Neuronal stem cell (in vitro differentiated cells): ENCODE data around the gene TPSAB1.
A peak's percentile ranks its signal among the peaks of the same experiment; 100 is the strongest.

Source experiments
- DNase-seq: peaks from one replicate; pipeline ENCODE4 v3.0.0-alpha.2; 2013; ENCODE audit warnings: low spot score
- H2AFZ ChIP-seq: one replicate; pipeline ENCODE4 v1.6.1; 2013; ENCODE audit warnings: mild to moderate bottlenecking, low read length, inconsistent platforms
- H2AK5ac ChIP-seq: 2 replicates; pipeline ENCODE4 v1.6.1; 2013; ENCODE audit warnings: low read depth, mild to moderate bottlenecking, inconsistent platforms, low read length, moderate library complexity, mixed read lengths
- H2BK120ac ChIP-seq: 2 replicates; pipeline ENCODE4 v1.6.1; 2013; ENCODE audit warnings: low read depth, mild to moderate bottlenecking, inconsistent platforms, low read length, moderate library complexity, mixed read lengths
- H2BK12ac ChIP-seq: one replicate; pipeline ENCODE4 v1.6.1; 2013; ENCODE audit warnings: low read length, inconsistent platforms
- H2BK15ac ChIP-seq: 2 replicates; pipeline ENCODE4 v1.6.1; 2013; ENCODE audit warnings: mild to moderate bottlenecking, low read length, inconsistent platforms, mixed read lengths
- H2BK5ac ChIP-seq: one replicate; pipeline ENCODE4 v1.6.1; 2013; ENCODE audit warnings: inconsistent platforms, mild to moderate bottlenecking, low read length, moderate library complexity
- H3K14ac ChIP-seq: one replicate; pipeline ENCODE4 v1.6.1; 2013; ENCODE audit warnings: low read length, inconsistent platforms
- H3K18ac ChIP-seq: 2 replicates; pipeline ENCODE4 v1.6.1; 2013; ENCODE audit warnings: low read length, inconsistent platforms
- H3K23ac ChIP-seq: 2 replicates; pipeline ENCODE4 v1.6.1; 2013; ENCODE audit warnings: low read depth, mild to moderate bottlenecking, mixed read lengths, low read length, inconsistent platforms; ENCODE audit not compliant: poor library complexity
- H3K27ac ChIP-seq: replicated peaks from 3 replicates; pipeline ENCODE4 v1.5.1; 2013; ENCODE audit warnings: low read length, inconsistent platforms
- H3K27me3 ChIP-seq, 3 experiments: 2 replicates each; pipeline ENCODE4 v1.6.1; 2013; ENCODE audit warnings: low read length in 3 of 3, mild to moderate bottlenecking in 2 of 3, inconsistent platforms in 1 of 3, low read depth in 1 of 3, mixed read lengths in 1 of 3, moderate library complexity in 1 of 3; ENCODE audit not compliant: control insufficient read depth in 3 of 3, insufficient read depth in 3 of 3
- H3K36me3 ChIP-seq, 2 donors: replicated peaks in 1 of 2; 2 replicates each; pipeline ENCODE4 v1.6.1; 2013; ENCODE audit warnings: low read length in 2 of 2; ENCODE audit not compliant: control insufficient read depth in 2 of 2, insufficient read depth in 2 of 2
- H3K4ac ChIP-seq: 2 replicates; pipeline ENCODE4 v1.6.1; 2013; ENCODE audit warnings: inconsistent platforms, mild to moderate bottlenecking, low read length, moderate library complexity
- H3K4me1 ChIP-seq, 2 donors: 1 replicate in 1 of 2; 2 replicates in 1 of 2; pipeline ENCODE4 v1.6.1; 2013; ENCODE audit warnings: low read length in 2 of 2, low read depth in 1 of 2; ENCODE audit not compliant: control insufficient read depth in 2 of 2, insufficient read depth in 1 of 2
- H3K4me2 ChIP-seq: one replicate; pipeline ENCODE4 v1.6.1; 2013; ENCODE audit warnings: mild to moderate bottlenecking, low read length, inconsistent platforms; ENCODE audit not compliant: insufficient read depth, poor library complexity, severe bottlenecking
- H3K4me3 ChIP-seq, 2 donors: 2 replicates each; pipeline ENCODE4 v1.5.1; 2013; ENCODE audit warnings: low read length in 2 of 2, mild to moderate bottlenecking in 2 of 2, inconsistent platforms in 1 of 2, moderate library complexity in 1 of 2
- H3K79me1 ChIP-seq: one replicate; pipeline ENCODE4 v1.6.1; 2013; ENCODE audit warnings: low read depth, mild to moderate bottlenecking, inconsistent platforms, low read length, moderate library complexity
- H3K9ac ChIP-seq: one replicate; pipeline ENCODE4 v1.6.1; 2013; ENCODE audit warnings: mild to moderate bottlenecking, low read depth, low read length, inconsistent platforms; ENCODE audit not compliant: poor library complexity
- H3K9me3 ChIP-seq, 2 donors: replicated peaks in 1 of 2; 2 replicates each; pipeline versions ENCODE3 to v1.6.1; 2013; ENCODE audit warnings: low read length in 2 of 2, mild to moderate bottlenecking in 2 of 2, inconsistent platforms in 1 of 2, low read depth in 1 of 2, mixed read lengths in 1 of 2, moderate library complexity in 1 of 2; ENCODE audit not compliant: control insufficient read depth in 2 of 2, insufficient read depth in 1 of 2
- H4K8ac ChIP-seq: one replicate; pipeline ENCODE4 v1.6.1; 2013; ENCODE audit warnings: low read depth, mild to moderate bottlenecking, inconsistent platforms, low read length, moderate library complexity
- H4K91ac ChIP-seq: one replicate; pipeline ENCODE4 v1.6.1; 2013; ENCODE audit warnings: low read length, low read depth, mild to moderate bottlenecking, inconsistent platforms; ENCODE audit not compliant: poor library complexity
- WGBS, 2 donors: extraction: QIAGEN DNeasy Blood & Tissue Kit; methylation state at CpG; one replicate each; pipeline ENCODE4 v1.1.7; 2013; ENCODE audit warnings: missing lambda C conversion rate in 2 of 2, mixed read lengths in 1 of 2; ENCODE audit not compliant: insufficient read length in 2 of 2, insufficient replicate concordance in 1 of 2; ENCODE audit errors: extremely low coverage in 2 of 2; 5-methylcytosine and 5-hydroxymethylcytosine counted together

Gene TPSAB1

DNA sequence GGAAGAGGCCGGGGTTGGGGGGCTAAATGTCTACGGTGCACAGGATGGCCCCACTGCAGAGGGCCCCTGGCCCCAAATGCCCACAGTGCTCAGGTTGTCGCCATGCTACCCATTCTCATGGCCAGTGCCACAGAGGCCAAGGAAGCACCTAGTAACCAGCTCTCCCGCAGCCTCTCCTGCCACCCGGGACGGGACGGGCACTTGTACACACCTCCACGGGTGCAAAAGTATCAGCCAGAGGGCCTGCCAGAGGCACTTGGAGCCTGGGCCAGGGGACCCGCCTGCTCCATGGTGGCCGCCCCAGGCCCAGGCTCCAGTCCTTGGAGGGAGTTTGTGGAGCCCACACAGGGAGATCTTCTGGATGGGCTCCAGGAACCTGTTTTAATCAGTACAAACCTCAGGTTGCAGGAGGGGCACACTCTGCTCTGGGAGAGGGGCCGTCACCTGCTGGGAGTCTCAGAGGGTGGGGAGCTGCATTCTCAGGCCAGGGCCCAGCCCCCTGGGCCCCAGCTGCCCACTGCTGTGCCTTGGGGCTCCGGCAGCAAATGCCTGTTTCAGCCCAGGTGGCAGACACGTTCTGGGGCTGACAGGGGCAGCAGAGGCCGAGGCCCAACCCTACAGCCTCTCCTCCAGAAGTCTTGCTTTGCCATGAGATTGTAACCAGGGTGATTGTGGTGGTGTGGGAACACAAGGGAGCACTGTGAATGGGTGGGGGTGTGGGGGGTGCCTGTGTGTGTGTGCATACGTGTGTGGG, 23.3 kb downstream of the TPSAB1 start:
- H3K4me3 ChIP-seq, result no peak overlapping the region
- peak overlapping the region; percentile 35 for H2AK5ac ChIP-seq
- H4K8ac ChIP-seq, result no peak overlapping the region
- no peak overlapping the region for H3K18ac ChIP-seq
- no peak overlapping the region for H2BK5ac ChIP-seq
- H3K36me3 ChIP-seq, result no peaks in the 10 kb centered on the region
- H3K4me2 ChIP-seq, result no peak overlapping the region
- H2BK15ac ChIP-seq, result no peak overlapping the region
- H3K9me3 ChIP-seq, result peaks cover 0 to 11% of the 10 kb centered on the region in 2 donors
- no peak for DNase-seq
- H2AFZ ChIP-seq, result no peak overlapping the region
- no peak overlapping the region for H3K23ac ChIP-seq
- no CpG with 5 or more reads among the region's 15 CpGs for WGBS, 2 donors
- no peak overlapping the region for H4K91ac ChIP-seq
- no peak overlapping the region for H3K9ac ChIP-seq
- H3K27ac ChIP-seq, result no peak overlapping the region
- H3K27me3 ChIP-seq, result peaks cover 11 to 42% (median 37%) of the 10 kb centered on the region in 3 experiments
- no peak overlapping the region for H3K14ac ChIP-seq
- H2BK12ac ChIP-seq, result no peak overlapping the region
- peaks cover 0 to 2% of the 10 kb centered on the region in 2 donors for H3K4me1 ChIP-seq
- H2BK120ac ChIP-seq, result no peak overlapping the region
- peaks cover 4% of the 10 kb centered on the region for H3K79me1 ChIP-seq
- no peak overlapping the region for H3K4ac ChIP-seq

- WGBS, 2 donors, result no CpG with 5 or more reads among the region's 16 CpGs
- H3K4me3 ChIP-seq, result peak overlapping the region in 1 of 2 donors; percentile 67
- no peak overlapping the region for H3K4me2 ChIP-seq
- peaks cover 7 to 35% (median 30%) of the 10 kb centered on the region in 3 experiments for H3K27me3 ChIP-seq
- peak overlapping the region; percentile 55 for H3K9ac ChIP-seq
- no peak overlapping the region for H2BK12ac ChIP-seq
- peaks cover 1% of the 10 kb centered on the region for H3K79me1 ChIP-seq
- H3K23ac ChIP-seq, result peak overlapping the region; percentile 12
- no peak overlapping the region for H3K14ac ChIP-seq
- H4K91ac ChIP-seq, result no peak overlapping the region
- no peak overlapping the region for H2AK5ac ChIP-seq
- no peak overlapping the region for H3K4ac ChIP-seq
- no peak overlapping the region for H2BK5ac ChIP-seq
- no peak for DNase-seq
- H2BK15ac ChIP-seq, result no peak overlapping the region
- H2BK120ac ChIP-seq, result no peak overlapping the region
- peaks cover 0 to 12% of the 10 kb centered on the region in 2 donors for H3K9me3 ChIP-seq
- H3K36me3 ChIP-seq, result no peaks in the 10 kb centered on the region
- H3K4me1 ChIP-seq, result no peaks in the 10 kb centered on the region
- no peak overlapping the region for H4K8ac ChIP-seq
- no peak overlapping the region for H3K27ac ChIP-seq
- H3K18ac ChIP-seq, result no peak overlapping the region
- H2AFZ ChIP-seq, result no peak overlapping the region
Observed at GRCh38 chr16:1264345-1265089, 24.0 kb downstream of the TPSAB1 start.

DNA sequence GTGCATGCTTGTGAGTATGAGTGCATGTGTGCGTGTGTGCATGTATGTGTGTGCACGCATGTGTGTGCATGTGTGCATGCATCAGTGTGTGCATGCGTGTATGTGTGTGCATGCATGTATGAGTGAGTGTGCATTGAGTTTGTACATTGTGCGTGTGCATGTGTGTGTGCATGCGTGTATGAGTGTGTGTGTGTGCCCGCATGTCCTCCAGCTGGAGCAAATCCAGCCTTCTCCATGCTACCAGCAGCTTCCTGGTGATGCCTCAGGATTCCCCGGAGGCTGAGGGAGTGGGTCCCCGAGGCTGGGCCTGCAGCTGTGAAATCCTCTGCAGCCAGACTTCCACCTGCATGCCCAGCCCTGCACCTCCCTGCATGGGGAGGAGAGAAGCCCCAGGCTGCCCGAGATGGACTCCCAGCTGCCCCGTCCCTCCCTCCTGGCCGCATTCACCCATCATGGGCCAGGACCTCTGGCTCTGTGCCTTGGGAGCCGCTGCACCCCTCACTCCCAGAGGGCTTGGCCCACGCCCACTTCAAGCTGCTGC, 24.7 kb downstream of the TPSAB1 start:
- no peak overlapping the region for H3K4ac ChIP-seq
- no peak overlapping the region for H2BK12ac ChIP-seq
- DNase-seq, result no peak
- no peak overlapping the region for H3K18ac ChIP-seq
- H3K9me3 ChIP-seq, result peaks cover 0 to 12% of the 10 kb centered on the region in 2 donors
- H3K27me3 ChIP-seq, result peaks cover 6 to 31% (median 23%) of the 10 kb centered on the region in 3 experiments
- H3K4me1 ChIP-seq, result no peaks in the 10 kb centered on the region
- H3K4me3 ChIP-seq, result peak overlapping the region in 1 of 2 donors; percentile 67
- H3K4me2 ChIP-seq, result no peak overlapping the region
- H3K36me3 ChIP-seq, result no peaks in the 10 kb centered on the region
- H2AK5ac ChIP-seq, result peak overlapping the region; percentile 63
- H3K27ac ChIP-seq, result no peak overlapping the region
- H3K9ac ChIP-seq, result peak overlapping the region; percentile 17
- WGBS, 2 donors, result no CpG with 5 or more reads among the region's 13 CpGs
- no peak overlapping the region for H3K23ac ChIP-seq
- no peak overlapping the region for H2BK120ac ChIP-seq
- H2AFZ ChIP-seq, result no peak overlapping the region
- H4K91ac ChIP-seq, result no peak overlapping the region
- H2BK5ac ChIP-seq, result no peak overlapping the region
- no peak overlapping the region for H3K14ac ChIP-seq
- no peak overlapping the region for H4K8ac ChIP-seq
- H3K79me1 ChIP-seq, result peaks cover under 1% of the 10 kb centered on the region
- peak overlapping the region; percentile 55 for H2BK15ac ChIP-seq

- Histone ChIP-seq H3K14ac (no peak overlapping the region), H3K36me3 (no peaks in the 10 kb centered on the region), H3K27me3 (peaks cover 3 to 25% (median 17%) of the 10 kb centered on the region in 3 experiments), H3K18ac (peak overlapping the region; percentile 9), H2BK5ac (no peak overlapping the region), H2BK12ac (no peak overlapping the region), H2BK120ac (no peak overlapping the region), H3K23ac (no peak overlapping the region), H3K27ac (no peak overlapping the region), H3K9me3 (peaks cover 0 to 12% of the 10 kb centered on the region in 2 donors), H3K79me1 (no peaks in the 10 kb centered on the region), H4K8ac (no peak overlapping the region), H3K9ac (no peak overlapping the region), H2AK5ac (peak overlapping the region; percentile 63), H2AFZ (no peak overlapping the region), H4K91ac (no peak overlapping the region), H3K4me3 (no peak overlapping the region), H3K4me1 (no peaks in the 10 kb centered on the region), H2BK15ac (no peak overlapping the region), H3K4me2 (no peak overlapping the region), H3K4ac (no peak overlapping the region)
- DNase-seq, result no peak
- no CpG with 5 or more reads among the region's 19 CpGs for WGBS, 2 donors
Observed at GRCh38 chr16:1265826-1266225, 25.3 kb downstream of the TPSAB1 start.
